Endometrial microvascular endothelial cells (primary cell): Measurements from ENCODE around the gene CAND2. TPM values are rescaled to one million over a fixed set of nuclear protein-coding genes. Genes with fewer than 3 reads are reported as not detected.

Experiments
- in situ Hi-C: cut with HindIII; loops from 2 replicates; pipeline ENCODE4 v1.10.0; 2017; ENCODE audit warnings: low sequenced_read_pairs, low pct_unique_long_range_greater_than_20kb; ENCODE audit errors: inconsistent ontology term
- total RNA-seq: library from RNA; depleted of rRNA; stranded (reverse); fragments of >200 nt; gene quantifications from one replicate; pipeline ENCODE4 v1.2.3, GENCODE V29; 2015; ENCODE audit errors: inconsistent ontology term

The CAND2 gene
- total RNA-seq = 0.74 TPM

- in situ Hi-C loops = no loop called here
Measured at GRCh38 chr3:12796171-12797123, at the start of gene CAND2. Gene CAND2 (plus strand): TSS chr3:12796680. CDS start chr3:12796721, 41 bp downstream.

- in situ Hi-C loops = no loop called here
Measured at GRCh38 chr3:12748477-12748876, 48.0 kb upstream of the CAND2 start.

GRCh38 chr3:12750223-12750622 lies 46.3 kb upstream of the CAND2 start:
- in situ Hi-C loops = no loop called here

DNA sequence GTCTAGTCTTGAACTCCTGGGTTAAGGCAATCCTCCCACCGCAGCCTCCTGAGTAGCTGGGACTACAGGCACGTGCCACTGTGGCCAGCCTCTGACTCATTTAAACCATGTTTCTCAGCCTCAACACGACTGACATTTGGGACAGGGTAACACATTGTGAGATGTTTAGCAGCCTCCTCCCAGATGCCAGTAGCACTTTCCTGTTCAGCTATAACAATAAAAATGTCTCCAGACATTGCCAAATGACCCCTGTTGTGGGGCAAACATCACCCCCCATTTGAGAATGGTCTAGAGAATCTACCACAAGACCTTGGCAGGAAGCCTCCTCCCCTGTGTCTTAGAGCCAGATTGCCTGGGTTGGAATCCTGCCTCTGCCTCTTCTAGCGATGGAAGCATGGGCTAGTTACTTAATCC lies 45.8 kb upstream of the CAND2 start:
- in situ Hi-C loops = no loop called here

DNA sequence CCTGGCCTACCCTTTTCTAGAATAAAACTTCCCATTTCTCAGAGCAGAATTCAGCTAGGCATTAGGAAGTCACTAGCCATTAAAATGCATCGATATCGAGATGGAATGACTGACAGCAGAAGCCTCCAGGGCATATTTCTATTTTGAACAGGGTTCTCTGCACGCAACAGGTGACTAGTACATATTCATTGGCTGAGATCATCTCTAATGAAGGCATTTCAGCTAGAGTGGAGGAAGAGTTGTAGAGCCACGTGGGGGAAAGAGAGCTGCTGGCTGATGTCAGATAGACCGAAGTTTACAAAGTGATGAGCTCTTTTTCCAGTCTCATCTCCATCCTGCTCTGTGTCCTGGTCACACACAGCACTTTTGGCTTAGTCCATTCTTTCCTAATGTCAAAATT lies 44.9 kb upstream of the CAND2 start:
- in situ Hi-C loops = no loop called here

DNA sequence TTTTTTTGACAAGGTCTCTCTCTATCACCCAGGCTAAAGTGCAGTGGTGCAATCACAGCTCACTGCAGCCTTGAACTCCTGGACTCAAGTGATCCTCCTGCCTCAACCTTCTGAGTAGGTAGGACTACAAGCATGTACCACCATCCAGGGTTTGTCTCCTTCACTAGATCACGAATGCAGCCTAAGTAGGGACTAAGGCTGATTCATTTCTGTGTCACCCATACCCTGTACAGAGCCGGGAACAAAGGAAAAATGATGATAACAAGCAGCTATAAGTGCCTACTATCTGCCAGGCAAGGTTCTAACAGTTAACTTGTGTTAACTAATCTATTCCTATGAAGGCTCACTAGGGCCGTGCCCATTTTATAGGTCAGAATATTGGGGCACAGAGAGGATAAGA lies 44.4 kb upstream of the CAND2 start:
- in situ Hi-C loops = no loop called here

- in situ Hi-C loops = no loop called here
Measured at GRCh38 chr3:12752809-12753208, 43.7 kb upstream of the CAND2 start.

DNA sequence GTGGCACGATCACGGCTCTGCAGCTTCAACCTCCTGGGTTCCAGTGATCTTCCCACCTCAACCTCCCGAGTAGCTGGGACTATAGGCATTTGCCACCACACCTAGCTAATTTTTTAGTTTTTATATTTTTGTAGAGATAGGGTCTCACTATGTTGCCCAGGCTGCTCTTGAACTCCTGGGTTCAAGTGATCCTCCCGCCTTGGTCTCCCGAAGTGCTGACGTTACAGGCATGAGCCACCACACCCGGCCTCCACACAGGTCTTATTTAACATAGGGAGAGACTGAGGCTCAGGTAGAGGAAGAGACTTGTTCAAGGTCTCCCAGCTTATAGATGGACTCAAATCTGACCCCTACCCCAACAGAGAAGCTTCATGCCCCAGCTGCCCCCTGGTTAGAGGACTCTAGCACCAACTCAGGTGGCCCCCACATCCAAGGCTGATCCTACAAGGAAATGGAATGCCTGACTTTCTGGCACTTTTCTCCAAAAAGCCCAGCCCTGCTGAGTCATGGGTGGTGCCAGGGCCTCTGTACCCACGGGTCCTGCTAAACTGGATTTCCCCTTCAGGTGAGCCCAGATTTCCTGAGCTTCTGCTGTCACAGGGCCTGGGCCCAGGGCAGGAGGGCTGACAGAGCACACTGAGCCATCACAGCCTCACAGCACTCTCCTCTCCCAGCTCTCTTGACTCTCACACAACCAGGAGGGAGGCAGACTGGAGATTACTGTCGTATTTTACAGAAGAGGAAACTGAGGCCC lies 43.0 kb upstream of the CAND2 start:
- in situ Hi-C loops = no loop called here

DNA sequence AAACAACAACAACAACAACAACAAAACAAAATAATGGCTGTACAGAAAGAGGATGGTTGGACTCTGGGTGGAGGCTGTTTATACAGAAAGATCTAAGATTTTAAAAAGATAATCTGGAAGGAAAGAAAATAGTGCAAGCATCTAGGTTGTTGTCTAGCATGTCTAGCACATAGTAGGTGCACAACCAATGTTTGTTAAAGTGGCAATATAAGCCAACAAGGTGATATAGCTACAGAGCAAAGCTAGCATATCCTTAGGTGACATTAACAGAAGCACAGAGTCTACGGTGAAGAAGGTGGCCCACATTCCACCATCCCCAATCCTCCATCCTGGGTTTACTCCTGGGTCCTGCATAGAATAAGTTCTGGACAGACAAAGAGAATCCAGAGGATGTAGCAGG lies 42.2 kb upstream of the CAND2 start:
- in situ Hi-C loops = no loop called here

- in situ Hi-C loops = no loop called here
Measured at GRCh38 chr3:12755754-12756153, 40.7 kb upstream of the CAND2 start.

GRCh38 chr3:12756175-12756574 lies 40.3 kb upstream of the CAND2 start:
- in situ Hi-C loops = no loop called here

DNA sequence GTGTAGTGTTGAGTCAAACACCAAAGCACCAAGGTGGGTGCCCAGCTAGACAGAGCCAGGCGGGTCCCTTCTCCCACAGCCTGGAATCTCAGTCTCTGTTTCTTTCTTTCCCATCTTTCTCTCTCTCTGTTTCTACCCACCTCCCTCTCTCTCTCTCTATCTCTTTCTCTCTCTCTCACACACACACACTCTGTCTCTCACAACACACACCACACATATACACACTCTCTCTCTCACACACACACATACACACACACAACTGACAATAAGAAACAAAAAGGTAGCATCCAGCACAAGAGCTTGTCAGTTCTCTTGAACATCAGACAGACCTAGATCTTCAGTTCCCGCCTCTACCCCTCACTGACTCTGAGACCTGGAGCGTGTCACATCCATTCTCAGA lies 39.8 kb upstream of the CAND2 start:
- in situ Hi-C loops = no loop called here

- in situ Hi-C loops = no loop called here
Measured at GRCh38 chr3:12758025-12758781, 38.3 kb upstream of the CAND2 start.

- in situ Hi-C loops = no loop called here
Measured at GRCh38 chr3:12759097-12759679, 37.3 kb upstream of the CAND2 start, which contains the start of gene TMEM40. Gene TMEM40 (minus strand): TSS chr3:12759259. CDS start chr3:12749832, 9,427 bp downstream.

- in situ Hi-C loops = no loop called here
Measured at GRCh38 chr3:12759693-12760565, 36.6 kb upstream of the CAND2 start.

- in situ Hi-C loops = no loop called here
Measured at GRCh38 chr3:12764171-12764776, 32.2 kb upstream of the CAND2 start.

DNA sequence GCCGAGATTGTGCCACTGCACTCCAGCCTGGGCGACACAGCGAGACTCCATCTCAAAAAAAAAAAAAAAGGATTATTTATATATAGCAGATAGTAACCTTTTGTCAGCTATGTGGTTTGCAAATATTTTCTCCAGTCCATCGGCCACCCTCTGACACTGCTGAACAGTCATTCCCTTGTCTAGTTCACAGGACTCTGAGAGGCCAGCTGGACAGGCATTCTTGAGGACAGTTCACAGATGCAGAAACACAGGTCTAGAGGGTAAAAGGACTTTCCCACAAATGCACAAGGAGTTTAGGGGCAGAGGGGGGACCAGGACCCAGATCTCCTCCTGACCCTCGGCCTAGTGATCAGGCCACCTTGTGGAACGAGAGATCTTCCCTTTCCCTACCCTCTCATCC lies 29.9 kb upstream of the CAND2 start:
- in situ Hi-C loops = no loop called here
